ENCODE data around the gene SF3A1. TPM values are rescaled to one million over a fixed set of nuclear protein-coding genes. Genes with fewer than 3 reads are reported as not detected.
A peak's percentile ranks its signal among the peaks of the same experiment; 100 is the strongest.

SF3A1 gene
- polyA plus RNA-seq, 4 donors, result 17.6 to 94.1 (median 27.2) TPM

DNA sequence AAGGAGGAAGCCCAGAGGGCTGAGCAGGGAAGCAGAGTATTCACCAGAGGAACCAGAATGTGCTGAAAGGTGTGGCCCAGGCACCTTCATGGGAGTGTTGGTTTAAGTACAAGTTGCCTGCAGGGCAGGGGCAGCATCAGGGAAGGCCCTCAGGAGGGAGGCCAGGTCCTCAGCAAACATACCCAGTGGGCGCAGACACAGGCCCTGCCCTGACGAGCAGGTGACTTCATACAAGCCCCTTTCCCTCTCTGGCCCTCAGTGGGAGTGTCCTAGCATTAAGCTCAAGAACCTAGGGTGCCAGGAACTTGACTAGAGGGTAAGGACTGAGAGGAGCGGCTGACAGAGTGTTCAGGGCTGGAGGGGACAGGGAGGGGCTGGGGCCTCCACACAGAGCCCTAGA, 59.9 kb downstream of the SF3A1 start:
- Histone ChIP-seq H3K4me3 (ENCODE audit: low read depth in 1 of 3, low read length in 3 of 3) (no peak overlapping the region), H3K36me3 (ENCODE audit: control insufficient read depth in 3 of 3, insufficient read depth in 2 of 3, low read depth in 1 of 3, low read length in 3 of 3) (peaks cover 11 to 95% (median 21%) of the 10 kb centered on the region in 3 donors), H3K4me1 (ENCODE audit: control insufficient read depth in 3 of 3, insufficient read depth in 2 of 3, low read depth in 1 of 3, low read length in 2 of 3) (peaks cover 0 to under 1% (median 0%) of the 10 kb centered on the region in 3 donors), H3K27ac (ENCODE audit: low read depth in 1 of 3, low read length in 2 of 3) (no peak overlapping the region), H3K27me3 (ENCODE audit: control insufficient read depth in 3 of 3, insufficient read depth in 3 of 3, low read length in 3 of 3) (no peaks in the 10 kb centered on the region), H3K9me3 (ENCODE audit: control insufficient read depth in 2 of 2, insufficient read depth in 1 of 2, low read depth in 1 of 2, low read length in 1 of 2) (no peaks in the 10 kb centered on the region)
- FAIRE-seq (no peak), DNase-seq (no peak)
- 87 to 97% (median 90%) methylated on average over 3 of the region's 3 CpGs for WGBS, 3 donors

DNA sequence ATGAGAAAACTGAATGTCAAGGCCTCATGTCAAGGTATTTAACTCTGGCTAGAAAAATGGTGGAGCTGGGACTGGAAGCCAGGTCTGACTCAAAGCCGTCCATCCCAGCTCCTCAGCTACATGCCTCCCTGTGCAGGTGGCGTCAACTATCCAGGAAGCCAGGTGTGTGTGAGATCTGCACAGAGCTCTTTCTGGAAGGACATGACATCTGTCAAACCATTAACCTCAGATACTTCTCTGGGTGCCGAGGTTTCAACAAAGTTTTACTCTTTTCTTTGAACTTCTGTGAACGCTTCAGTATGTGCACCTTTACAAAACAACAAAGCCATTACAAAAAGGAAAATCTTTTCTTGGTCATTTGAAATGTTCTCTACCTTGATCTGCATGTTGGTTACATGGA, 60.4 kb downstream of the SF3A1 start:
- FAIRE-seq (no peak), DNase-seq (no peak)
- 82 to 90% (median 86%) methylated on average over 4 of the region's 4 CpGs for WGBS, 3 donors
- peaks cover 11 to 95% (median 21%) of the 10 kb centered on the region in 3 donors for H3K36me3 ChIP-seq (ENCODE audit: control insufficient read depth in 3 of 3, insufficient read depth in 2 of 3, low read depth in 1 of 3, low read length in 3 of 3)
- no peak overlapping the region for H3K4me3 ChIP-seq (ENCODE audit: low read depth in 1 of 3, low read length in 3 of 3)
- H3K27ac ChIP-seq (ENCODE audit: low read depth in 1 of 3, low read length in 2 of 3), result no peak overlapping the region
- no peaks in the 10 kb centered on the region for H3K4me1 ChIP-seq (ENCODE audit: control insufficient read depth in 3 of 3, insufficient read depth in 2 of 3, low read depth in 1 of 3, low read length in 2 of 3)
- no peaks in the 10 kb centered on the region for H3K27me3 ChIP-seq (ENCODE audit: control insufficient read depth in 3 of 3, insufficient read depth in 3 of 3, low read length in 3 of 3)
- no peaks in the 10 kb centered on the region for H3K9me3 ChIP-seq (ENCODE audit: control insufficient read depth in 2 of 2, insufficient read depth in 1 of 2, low read depth in 1 of 2, low read length in 1 of 2)

DNA sequence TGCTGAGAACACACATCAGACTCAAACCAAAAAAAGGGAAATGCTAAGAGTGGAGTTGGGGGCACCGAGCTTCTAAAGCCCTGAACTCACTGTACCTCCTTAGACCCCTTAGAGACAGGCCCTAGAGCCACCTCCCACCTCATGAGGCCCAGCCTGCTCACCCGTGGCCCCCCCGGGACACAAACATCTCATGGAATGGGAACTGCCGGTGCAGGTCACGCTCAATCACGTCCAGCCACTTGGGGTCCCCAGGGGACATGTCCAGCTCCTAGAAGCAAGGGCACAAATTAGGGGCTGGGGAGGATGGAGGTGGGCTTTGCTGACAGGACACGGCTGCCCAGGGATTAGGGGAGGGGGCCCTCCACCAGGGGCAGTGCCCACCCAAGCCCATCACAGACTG, 61.1 kb downstream of the SF3A1 start:
- Histone ChIP-seq H3K27ac (ENCODE audit: low read depth in 1 of 3, low read length in 2 of 3) (no peak overlapping the region), H3K9me3 (ENCODE audit: control insufficient read depth in 2 of 2, insufficient read depth in 1 of 2, low read depth in 1 of 2, low read length in 1 of 2) (no peaks in the 10 kb centered on the region), H3K4me3 (ENCODE audit: low read depth in 1 of 3, low read length in 3 of 3) (no peak overlapping the region), H3K27me3 (ENCODE audit: control insufficient read depth in 3 of 3, insufficient read depth in 3 of 3, low read length in 3 of 3) (no peaks in the 10 kb centered on the region), H3K4me1 (ENCODE audit: control insufficient read depth in 3 of 3, insufficient read depth in 2 of 3, low read depth in 1 of 3, low read length in 2 of 3) (peaks cover 0 to 4% (median 0%) of the 10 kb centered on the region in 3 donors), H3K36me3 (ENCODE audit: control insufficient read depth in 3 of 3, insufficient read depth in 2 of 3, low read depth in 1 of 3, low read length in 3 of 3) (peaks cover 11 to 96% (median 21%) of the 10 kb centered on the region in 3 donors)
- DNase-seq (no peak), FAIRE-seq (no peak)
- 72 to 95% (median 82%) methylated on average over 7 of the region's 7 CpGs for WGBS, 3 donors

DNA sequence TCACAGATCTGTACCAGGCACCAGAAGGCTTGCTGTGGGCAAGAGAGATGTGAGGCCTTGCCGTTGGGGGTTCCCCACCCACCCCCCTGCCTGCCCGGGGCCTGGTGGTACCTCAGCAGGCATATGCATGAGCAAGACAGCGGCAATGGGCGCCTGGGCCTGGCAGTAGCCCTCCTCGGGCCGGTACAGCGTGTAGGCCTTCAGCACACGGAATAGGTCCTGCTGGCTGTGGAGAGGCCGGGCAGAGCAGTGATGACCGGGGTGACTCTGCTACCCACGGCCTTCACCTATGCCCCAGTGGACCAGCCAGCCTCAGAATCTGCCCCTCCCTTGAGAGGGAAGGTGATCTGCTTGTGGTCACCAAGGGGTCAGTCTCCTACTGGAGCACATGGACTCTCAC, 61.9 kb downstream of the SF3A1 start:
- WGBS, 3 donors, result 88 to 94% (median 93%) methylated on average over 9 to 11 of the region's 11 CpGs
- Histone ChIP-seq H3K4me1 (ENCODE audit: control insufficient read depth in 3 of 3, insufficient read depth in 2 of 3, low read depth in 1 of 3, low read length in 2 of 3) (peaks cover 0 to 11% (median 0%) of the 10 kb centered on the region in 3 donors), H3K27ac (ENCODE audit: low read depth in 1 of 3, low read length in 2 of 3) (no peak overlapping the region), H3K9me3 (ENCODE audit: control insufficient read depth in 2 of 2, insufficient read depth in 1 of 2, low read depth in 1 of 2, low read length in 1 of 2) (no peaks in the 10 kb centered on the region), H3K36me3 (ENCODE audit: control insufficient read depth in 3 of 3, insufficient read depth in 2 of 3, low read depth in 1 of 3, low read length in 3 of 3) (peaks cover 11 to 92% (median 21%) of the 10 kb centered on the region in 3 donors), H3K27me3 (ENCODE audit: control insufficient read depth in 3 of 3, insufficient read depth in 3 of 3, low read length in 3 of 3) (no peaks in the 10 kb centered on the region), H3K4me3 (ENCODE audit: low read depth in 1 of 3, low read length in 3 of 3) (no peak overlapping the region)
- no peak for FAIRE-seq
- no peak for DNase-seq

GRCh38 chr22:30294066-30294465, 62.6 kb downstream of the SF3A1 start:
- H3K27me3 ChIP-seq (ENCODE audit: control insufficient read depth in 3 of 3, insufficient read depth in 3 of 3, low read length in 3 of 3), result no peaks in the 10 kb centered on the region
- no peak overlapping the region for H3K27ac ChIP-seq (ENCODE audit: low read depth in 1 of 3, low read length in 2 of 3)
- H3K4me1 ChIP-seq (ENCODE audit: control insufficient read depth in 3 of 3, insufficient read depth in 2 of 3, low read depth in 1 of 3, low read length in 2 of 3), result peaks cover 0 to 13% (median 0%) of the 10 kb centered on the region in 3 donors
- DNase-seq (no peak), FAIRE-seq (no peak)
- H3K9me3 ChIP-seq (ENCODE audit: control insufficient read depth in 2 of 2, insufficient read depth in 1 of 2, low read depth in 1 of 2, low read length in 1 of 2), result no peaks in the 10 kb centered on the region
- H3K4me3 ChIP-seq (ENCODE audit: low read depth in 1 of 3, low read length in 3 of 3), result no peak overlapping the region
- WGBS, 3 donors, result 95 to 98% (median 97%) methylated on average over 9 of the region's 9 CpGs
- H3K36me3 ChIP-seq (ENCODE audit: control insufficient read depth in 3 of 3, insufficient read depth in 2 of 3, low read depth in 1 of 3, low read length in 3 of 3), result peaks cover 11 to 84% (median 21%) of the 10 kb centered on the region in 3 donors

GRCh38 chr22:30293026-30293425, 63.7 kb downstream of the SF3A1 start:
- H3K9me3 ChIP-seq (ENCODE audit: control insufficient read depth in 2 of 2, insufficient read depth in 1 of 2, low read depth in 1 of 2, low read length in 1 of 2), result no peaks in the 10 kb centered on the region
- peaks cover 0 to 22% (median 3%) of the 10 kb centered on the region in 3 donors for H3K4me1 ChIP-seq (ENCODE audit: control insufficient read depth in 3 of 3, insufficient read depth in 2 of 3, low read depth in 1 of 3, low read length in 2 of 3)
- no peaks in the 10 kb centered on the region for H3K27me3 ChIP-seq (ENCODE audit: control insufficient read depth in 3 of 3, insufficient read depth in 3 of 3, low read length in 3 of 3)
- DNase-seq (no peak), FAIRE-seq (no peak)
- H3K27ac ChIP-seq (ENCODE audit: low read depth in 1 of 3, low read length in 2 of 3), result no peak overlapping the region
- 88 to 95% (median 92%) methylated on average over 7 of the region's 7 CpGs for WGBS, 3 donors
- H3K4me3 ChIP-seq (ENCODE audit: low read depth in 1 of 3, low read length in 3 of 3), result no peak overlapping the region
- H3K36me3 ChIP-seq (ENCODE audit: control insufficient read depth in 3 of 3, insufficient read depth in 2 of 3, low read depth in 1 of 3, low read length in 3 of 3), result peaks cover 11 to 74% (median 18%) of the 10 kb centered on the region in 3 donors

DNA sequence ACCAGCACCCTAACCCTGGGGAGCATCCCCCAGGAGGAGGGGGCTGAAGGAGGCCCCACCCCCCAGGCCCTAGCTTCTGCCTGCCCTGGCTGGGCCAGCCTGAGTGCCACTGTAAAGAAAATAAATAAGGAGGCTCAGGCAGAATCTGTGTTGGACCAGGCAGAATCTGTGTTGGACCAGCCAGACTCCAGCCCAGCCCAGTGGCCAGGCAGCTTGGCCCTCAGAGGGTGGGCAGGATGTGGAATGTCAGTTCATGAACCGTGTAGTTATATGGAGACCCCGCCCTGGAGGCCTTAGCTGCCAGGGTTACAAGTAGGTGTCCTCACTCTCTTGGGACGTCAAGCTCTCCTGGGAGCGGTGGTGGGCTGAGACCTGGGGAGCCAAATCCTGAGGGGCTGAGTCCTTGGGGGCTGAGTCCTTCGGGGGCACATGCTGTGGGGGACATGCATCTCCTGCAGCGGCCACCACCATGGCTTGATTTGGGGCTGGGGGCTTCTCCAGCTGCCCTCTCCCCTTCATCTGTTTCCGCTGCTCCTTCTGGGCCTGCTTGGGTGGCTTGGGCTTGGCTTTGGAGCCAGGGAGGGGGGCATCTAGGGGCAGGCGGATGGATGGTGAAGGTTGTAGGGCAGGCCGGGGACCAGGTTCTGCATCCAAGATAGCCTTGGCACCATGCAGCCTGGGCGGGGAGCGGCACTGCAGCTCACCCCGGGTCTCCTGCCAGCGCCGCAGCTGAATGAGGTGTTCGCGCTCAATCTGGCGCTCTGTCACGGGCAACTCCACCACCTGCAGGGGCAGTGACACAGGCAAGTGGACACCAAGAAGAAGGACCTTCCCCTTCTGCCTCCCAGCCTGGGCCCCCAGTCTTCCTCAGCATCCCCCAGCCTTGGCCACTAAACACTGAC, 64.4 kb downstream of the SF3A1 start:
- Histone ChIP-seq H3K27me3 (ENCODE audit: control insufficient read depth in 3 of 3, insufficient read depth in 3 of 3, low read length in 3 of 3) (no peaks in the 10 kb centered on the region), H3K4me3 (ENCODE audit: low read depth in 1 of 3, low read length in 3 of 3) (no peak overlapping the region), H3K9me3 (ENCODE audit: control insufficient read depth in 2 of 2, insufficient read depth in 1 of 2, low read depth in 1 of 2, low read length in 1 of 2) (no peaks in the 10 kb centered on the region), H3K36me3 (ENCODE audit: control insufficient read depth in 3 of 3, insufficient read depth in 2 of 3, low read depth in 1 of 3, low read length in 3 of 3) (peaks cover 11 to 67% (median 18%) of the 10 kb centered on the region in 3 donors), H3K4me1 (ENCODE audit: control insufficient read depth in 3 of 3, insufficient read depth in 2 of 3, low read depth in 1 of 3, low read length in 2 of 3) (peaks cover 0 to 25% (median 3%) of the 10 kb centered on the region in 3 donors), H3K27ac (ENCODE audit: low read depth in 1 of 3, low read length in 2 of 3) (peak overlapping the region in 1 of 3 donors; percentile 65)
- DNase-seq (no peak), FAIRE-seq (no peak)
- WGBS, 3 donors, result 85 to 90% (median 88%) methylated on average over 17 to 18 of the region's 18 CpGs

GRCh38 chr22:30291058-30291892, 65.4 kb downstream of the SF3A1 start:
- H3K27me3 ChIP-seq (ENCODE audit: control insufficient read depth in 3 of 3, insufficient read depth in 3 of 3, low read length in 3 of 3), result no peaks in the 10 kb centered on the region
- H3K4me1 ChIP-seq (ENCODE audit: control insufficient read depth in 3 of 3, insufficient read depth in 2 of 3, low read depth in 1 of 3, low read length in 2 of 3), result peaks cover 0 to 32% (median 3%) of the 10 kb centered on the region in 3 donors
- FAIRE-seq (no peak), DNase-seq (peak in 1 of 2 donors; percentile 48)
- H3K4me3 ChIP-seq (ENCODE audit: low read depth in 1 of 3, low read length in 3 of 3), result no peak overlapping the region
- H3K36me3 ChIP-seq (ENCODE audit: control insufficient read depth in 3 of 3, insufficient read depth in 2 of 3, low read depth in 1 of 3, low read length in 3 of 3), result peaks cover 9 to 63% (median 18%) of the 10 kb centered on the region in 3 donors
- H3K27ac ChIP-seq (ENCODE audit: low read depth in 1 of 3, low read length in 2 of 3), result peak overlapping the region; percentile 25 to 65 (median 27)
- 71 to 83% (median 73%) methylated on average over 12 to 13 of the region's 13 CpGs for WGBS, 3 donors
- no peaks in the 10 kb centered on the region for H3K9me3 ChIP-seq (ENCODE audit: control insufficient read depth in 2 of 2, insufficient read depth in 1 of 2, low read depth in 1 of 2, low read length in 1 of 2)
